Right lobe of liver (tissue), 4 donors: ENCODE measurements around the gene GBP1.

ENCODE experiments used
- POLR2A ChIP-seq: fragments of 450-650 bp; IDR thresholded peaks from one replicate; pipeline ENCODE4 v1.6.1; 2017; ENCODE audit warnings: antibody characterized with exemption, mild to moderate bottlenecking
- TF ChIP-seq, protein P1 (sequence below), 4 donors: fragments of 200-600 bp in 3 of 4; fragments of 450-650 bp in 1 of 4; IDR thresholded peaks; one replicate each; pipeline versions ENCODE4 v1.5.1 to v1.8.0; 2016 to 2022; ENCODE audit warnings: antibody characterized with exemption in 4 of 4, mild to moderate bottlenecking in 2 of 4
- donor health status: DM: no; HTN: no; CAD: no.
- donor health status: DM: no; HTN: no; CAD: no.
- donor health status: DM: no; HTN: yes; CAD: no.

DNA sequence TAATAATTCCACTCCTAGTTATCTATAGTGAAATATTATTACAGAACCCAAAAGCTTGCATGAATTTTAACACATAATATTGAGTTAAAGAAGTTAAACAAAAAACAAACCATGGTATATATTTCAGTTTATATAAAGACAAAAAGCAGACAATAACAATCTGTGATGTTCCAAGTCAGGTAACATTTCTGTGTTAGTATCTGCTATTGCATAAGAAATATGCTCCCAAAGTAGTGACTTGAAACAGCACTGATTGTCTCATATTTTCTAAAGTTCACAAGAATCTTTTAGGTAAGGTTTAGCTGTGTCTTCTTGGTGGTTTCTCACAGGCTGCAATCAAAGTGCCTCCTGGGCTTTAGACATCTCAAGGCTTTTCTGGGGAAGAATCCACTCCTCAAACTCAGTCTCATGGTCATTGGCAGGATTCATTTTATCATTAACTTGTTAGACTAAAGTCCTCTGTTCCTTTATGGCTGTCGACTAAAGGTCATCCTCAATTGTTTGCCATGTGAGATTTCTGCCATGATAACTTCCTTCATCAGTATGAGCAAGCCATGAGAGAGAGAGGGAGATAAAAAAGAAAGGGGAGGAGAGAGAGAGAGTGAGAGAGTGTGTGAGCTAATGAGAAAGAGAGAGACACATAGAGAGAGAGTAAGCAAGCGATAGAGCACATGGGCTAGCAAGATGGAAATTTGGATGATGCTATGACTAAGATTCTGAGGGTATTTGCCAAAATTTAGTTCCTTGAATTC lies 19.9 kb downstream of the GBP1 start:
- TF ChIP-seq, protein P1, sequence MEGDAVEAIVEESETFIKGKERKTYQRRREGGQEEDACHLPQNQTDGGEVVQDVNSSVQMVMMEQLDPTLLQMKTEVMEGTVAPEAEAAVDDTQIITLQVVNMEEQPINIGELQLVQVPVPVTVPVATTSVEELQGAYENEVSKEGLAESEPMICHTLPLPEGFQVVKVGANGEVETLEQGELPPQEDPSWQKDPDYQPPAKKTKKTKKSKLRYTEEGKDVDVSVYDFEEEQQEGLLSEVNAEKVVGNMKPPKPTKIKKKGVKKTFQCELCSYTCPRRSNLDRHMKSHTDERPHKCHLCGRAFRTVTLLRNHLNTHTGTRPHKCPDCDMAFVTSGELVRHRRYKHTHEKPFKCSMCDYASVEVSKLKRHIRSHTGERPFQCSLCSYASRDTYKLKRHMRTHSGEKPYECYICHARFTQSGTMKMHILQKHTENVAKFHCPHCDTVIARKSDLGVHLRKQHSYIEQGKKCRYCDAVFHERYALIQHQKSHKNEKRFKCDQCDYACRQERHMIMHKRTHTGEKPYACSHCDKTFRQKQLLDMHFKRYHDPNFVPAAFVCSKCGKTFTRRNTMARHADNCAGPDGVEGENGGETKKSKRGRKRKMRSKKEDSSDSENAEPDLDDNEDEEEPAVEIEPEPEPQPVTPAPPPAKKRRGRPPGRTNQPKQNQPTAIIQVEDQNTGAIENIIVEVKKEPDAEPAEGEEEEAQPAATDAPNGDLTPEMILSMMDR (IDR thresholded peaks at IDR 0.05) = no peak
- peak; percentile 38 for TF ChIP-seq POLR2A
